Non-pigmented ciliary epithelial cell (primary cell): ENCODE data around the gene PEX10.

ENCODE experiments used
- DNase-seq: peaks from one replicate; pipeline ENCODE4 v3.0.0-alpha.2; 2010; ENCODE audit warnings: low read depth

PEX10 gene

GRCh38 chr1:2404142-2404889, 8.0 kb downstream of the PEX10 start:
- no peak for DNase-seq

GRCh38 chr1:2403273-2403672, 9.1 kb downstream of the PEX10 start:
- no peak for DNase-seq

GRCh38 chr1:2402420-2402819, 9.9 kb downstream of the PEX10 start:
- no peak for DNase-seq

- no peak for DNase-seq
Observed at GRCh38 chr1:2400950-2401649, 11.3 kb downstream of the PEX10 start.

GRCh38 chr1:2400576-2400909, 11.8 kb downstream of the PEX10 start:
- DNase-seq = no peak

GRCh38 chr1:2399890-2400575, 12.3 kb downstream of the PEX10 start:
- DNase-seq = no peak

GRCh38 chr1:2398871-2399270, 13.5 kb downstream of the PEX10 start:
- no peak for DNase-seq

GRCh38 chr1:2397007-2397679, 15.2 kb downstream of the PEX10 start:
- no peak for DNase-seq

GRCh38 chr1:2396476-2396875, 15.9 kb downstream of the PEX10 start:
- DNase-seq = no peak

GRCh38 chr1:2396059-2396458, 16.3 kb downstream of the PEX10 start:
- DNase-seq = no peak

GRCh38 chr1:2395245-2395644, 17.1 kb downstream of the PEX10 start:
- DNase-seq = no peak

GRCh38 chr1:2394761-2395160, 17.6 kb downstream of the PEX10 start:
- no peak for DNase-seq

- DNase-seq = no peak
Observed at GRCh38 chr1:2394220-2394619, 18.1 kb downstream of the PEX10 start.

- DNase-seq = no peak
Observed at GRCh38 chr1:2393471-2393877, 18.9 kb downstream of the PEX10 start.

- DNase-seq = no peak
Observed at GRCh38 chr1:2392686-2393085, 19.7 kb downstream of the PEX10 start.

- no peak for DNase-seq
Observed at GRCh38 chr1:2391931-2392509, 20.3 kb downstream of the PEX10 start.

- peak; percentile 89 for DNase-seq
Observed at GRCh38 chr1:2391041-2391930, 21.1 kb downstream of the PEX10 start, which contains the start of the genes MORN1 and RER1. MORN1 (minus strand) TSS chr1:2391554; CDS start chr1:2391533, 21 bp downstream. RER1 (plus strand) TSS chr1:2391841; CDS start chr1:2395791, 3,950 bp downstream.

- no peak for DNase-seq
Observed at GRCh38 chr1:2389644-2390043, 22.7 kb downstream of the PEX10 start.

- no peak for DNase-seq
Observed at GRCh38 chr1:2388004-2388913, 24.1 kb downstream of the PEX10 start.
